T-helper 1 cell (primary cell): Measurements from ENCODE around the gene MAPK8IP3.
A peak's percentile ranks its signal among the peaks of the same experiment; 100 is the strongest.

Experiments used
- DNase-seq, 5 donors: peaks; one replicate each; pipeline ENCODE4 v3.0.0-alpha.2; 2012 to 2020

The MAPK8IP3 gene

DNA sequence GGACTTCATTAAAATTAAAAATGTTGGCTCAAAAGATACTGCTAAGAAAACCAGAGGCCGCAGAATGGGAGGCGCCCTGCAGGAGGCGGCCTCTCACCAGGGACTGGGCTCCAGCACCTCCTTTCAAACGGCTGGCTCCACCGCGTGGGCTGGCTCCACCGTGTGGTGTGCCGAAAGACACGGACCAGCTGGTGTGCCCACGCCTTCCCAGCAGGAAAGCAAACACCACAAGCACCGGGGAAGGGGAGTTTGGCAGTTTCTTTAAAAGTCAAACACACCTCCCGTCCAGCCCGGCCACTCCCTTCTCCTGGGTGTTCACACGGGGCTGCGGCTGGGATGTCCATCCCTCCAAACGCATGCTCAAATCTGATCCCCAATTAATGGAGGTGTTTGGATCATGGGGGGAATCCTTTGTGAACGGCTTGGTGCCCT is 106.8 kb downstream of the MAPK8IP3 start:
- DNase-seq = peak in 2 of 5 donors; percentile 29 to 43

DNA sequence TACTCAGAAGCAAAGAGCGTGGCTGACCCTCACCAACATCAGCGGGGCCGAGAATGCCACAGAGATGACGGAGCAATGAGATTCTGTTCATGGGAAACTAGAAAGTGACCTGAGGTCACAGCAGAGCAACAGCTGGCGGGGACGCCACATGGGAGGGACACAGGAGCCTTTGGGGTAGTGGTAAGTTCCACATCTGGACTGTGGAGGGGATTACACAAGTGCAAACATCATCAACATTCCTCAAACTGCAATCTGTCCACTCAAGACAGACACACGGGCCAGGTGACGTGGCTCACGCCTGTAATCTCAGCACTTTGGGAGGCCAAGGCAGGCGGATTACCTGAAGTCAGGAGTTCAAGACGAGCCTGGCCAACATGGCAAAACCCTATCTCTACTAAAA is 109.5 kb downstream of the MAPK8IP3 start:
- no peak for DNase-seq

DNA sequence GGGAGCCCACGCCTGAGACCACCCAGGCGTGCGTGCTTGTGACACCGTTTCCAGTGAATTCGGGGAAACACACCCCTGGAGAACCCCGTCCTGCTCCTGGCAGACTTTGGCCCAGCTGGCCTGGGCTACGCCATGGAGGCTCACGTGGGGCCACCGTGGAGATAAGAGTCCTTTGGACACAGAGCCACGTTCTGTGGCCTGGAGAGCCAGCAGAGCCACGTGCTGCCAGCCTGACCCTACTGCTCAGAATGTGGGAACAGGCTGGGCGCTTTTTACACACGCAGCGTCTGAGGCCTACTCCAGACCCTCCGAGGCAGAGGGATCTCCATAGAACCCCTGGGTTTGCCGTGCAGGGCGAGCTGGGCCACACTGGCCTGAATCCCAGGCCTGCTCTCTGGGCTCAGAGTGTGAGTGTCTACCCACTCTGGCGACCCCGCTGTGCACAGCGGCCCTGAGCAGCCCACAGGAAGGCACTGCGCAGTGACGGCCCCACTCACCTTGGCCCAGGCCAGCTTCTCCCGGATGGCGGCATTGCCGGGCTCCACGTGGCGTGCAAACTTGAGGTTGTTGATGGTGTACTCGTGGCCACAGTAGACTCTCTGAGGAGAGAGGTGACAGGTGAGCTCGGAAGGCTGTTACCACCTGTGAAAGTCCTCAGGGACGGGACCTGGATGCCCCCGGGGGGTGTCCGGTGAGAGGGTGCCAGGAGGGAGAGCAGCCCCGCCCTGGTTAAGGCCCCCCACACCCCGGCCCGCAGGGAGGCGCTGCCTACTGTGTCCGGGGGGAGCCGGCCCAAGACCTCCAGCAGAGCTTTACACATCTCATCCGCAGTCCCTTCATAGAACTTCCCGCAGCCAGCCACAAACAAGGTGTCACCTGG is 110.6 kb downstream of the MAPK8IP3 start:
- no peak for DNase-seq

DNA sequence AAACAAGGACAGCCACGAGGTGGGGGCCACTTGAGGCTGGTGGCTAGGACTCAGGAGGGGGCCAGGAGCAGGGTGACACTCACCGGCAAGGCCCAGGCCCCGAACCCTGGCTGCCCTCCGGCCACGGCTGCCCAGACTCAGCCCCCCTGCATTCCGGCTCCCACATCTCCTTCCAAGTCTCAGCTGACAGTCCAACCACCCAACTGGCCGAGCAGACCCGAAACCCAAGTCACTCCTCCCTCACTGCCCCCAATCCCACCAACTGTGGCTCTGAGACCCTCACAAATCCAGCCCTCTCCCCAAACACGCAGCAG is 111.2 kb downstream of the MAPK8IP3 start:
- no peak for DNase-seq

DNA sequence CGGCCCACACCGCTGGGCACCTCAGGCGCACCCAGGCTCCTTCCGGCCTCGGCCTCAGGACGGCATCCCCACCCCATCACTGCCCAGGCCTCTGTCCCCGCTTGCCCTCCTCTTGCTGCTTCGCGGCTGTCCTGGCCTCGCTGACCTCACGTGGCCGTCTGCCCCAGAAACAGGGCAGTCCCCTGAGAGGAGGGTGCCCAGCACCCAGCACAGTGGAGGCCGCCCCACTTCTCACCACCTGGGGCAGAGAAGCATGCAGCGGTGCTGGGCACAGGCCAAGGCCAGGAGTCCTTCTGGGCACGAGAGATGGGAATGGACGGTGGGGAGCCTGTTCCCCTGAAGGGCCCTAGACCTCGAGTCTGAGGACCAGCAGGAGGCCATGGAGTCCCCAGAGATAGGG is 111.7 kb downstream of the MAPK8IP3 start:
- no peak for DNase-seq

DNA sequence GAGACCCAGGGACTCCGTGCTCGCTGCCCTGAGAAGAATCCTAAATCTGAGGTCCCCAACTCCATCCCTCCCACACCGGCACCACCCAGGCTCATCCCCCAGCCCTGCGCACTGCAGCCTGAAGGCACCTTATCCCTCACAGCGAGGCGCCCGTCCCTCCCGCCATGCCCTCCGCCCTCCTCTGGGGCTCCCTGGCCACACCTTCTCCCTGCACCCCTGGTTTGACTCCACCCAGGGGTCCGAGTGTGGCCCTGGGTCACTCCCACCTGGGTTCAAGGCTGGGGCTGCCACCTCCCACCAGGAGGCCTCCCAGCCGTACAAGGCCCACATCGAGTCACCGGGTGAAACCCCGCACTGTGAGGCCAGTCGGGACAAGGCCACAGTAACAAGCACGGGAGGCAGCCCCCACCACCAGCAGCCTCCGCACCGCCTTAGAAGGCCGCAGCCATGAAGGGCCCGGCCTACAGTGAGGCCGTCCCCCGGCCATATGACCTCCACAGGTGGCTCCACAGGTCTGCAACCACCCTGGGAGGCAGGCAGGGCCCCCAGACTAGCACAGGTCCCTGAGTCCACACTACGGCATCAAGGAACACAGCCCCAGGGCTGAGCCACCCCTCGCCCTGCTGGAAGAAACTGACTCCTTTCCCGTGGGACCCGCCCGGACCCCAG is 112.3 kb downstream of the MAPK8IP3 start:
- DNase-seq = no peak

DNA sequence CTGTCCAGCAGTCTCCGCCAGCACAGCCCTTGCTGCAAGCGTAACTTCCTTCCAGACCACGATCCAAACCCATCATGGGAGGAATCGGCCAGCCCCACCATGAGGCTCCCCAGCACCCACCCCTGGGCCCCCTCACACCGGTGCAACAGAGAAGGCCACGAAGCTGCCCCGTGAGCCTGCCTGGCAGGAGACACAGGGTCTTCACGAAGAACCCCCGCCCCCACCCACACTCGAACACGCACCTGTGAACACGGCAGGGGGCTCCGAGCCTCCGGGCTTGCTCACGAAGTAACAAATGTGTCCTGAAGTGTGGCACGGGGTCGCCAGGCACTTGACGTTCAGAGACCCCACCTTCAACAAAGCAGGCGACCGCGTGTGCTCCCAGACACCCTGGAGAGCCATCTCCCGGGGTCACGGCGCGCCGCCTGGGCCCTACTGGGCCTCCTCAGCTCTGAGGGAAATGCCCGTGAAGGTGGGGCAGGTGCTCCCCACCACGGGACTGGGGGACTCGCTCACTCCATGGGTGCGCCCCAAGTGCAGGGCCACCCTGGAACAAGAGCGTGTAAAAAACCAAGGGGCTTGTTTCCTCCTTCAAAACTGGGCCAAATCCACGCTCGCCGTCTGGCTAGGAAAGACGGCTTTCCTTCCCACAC is 113.0 kb downstream of the MAPK8IP3 start:
- no peak for DNase-seq

DNA sequence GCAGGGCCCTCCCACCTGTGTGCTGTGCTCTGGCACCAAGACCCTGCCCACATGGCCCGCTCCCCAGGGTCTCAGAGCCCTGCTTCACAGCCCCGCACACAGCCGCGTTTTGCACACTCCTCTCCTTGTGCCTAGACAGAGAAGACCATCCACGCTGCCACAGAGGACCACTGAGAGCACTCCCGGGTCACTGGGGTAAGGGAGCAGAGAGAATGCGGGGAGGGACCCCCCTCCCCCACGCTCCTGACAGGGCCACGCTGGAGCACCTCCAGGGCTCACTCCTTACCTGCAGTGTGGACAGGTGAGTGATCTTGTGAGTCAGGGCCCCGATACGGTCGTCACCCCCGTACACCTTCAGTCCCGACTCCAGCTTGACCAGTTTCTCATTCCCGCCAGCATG is 113.6 kb downstream of the MAPK8IP3 start:
- no peak for DNase-seq
